Activated CD8-positive, alpha-beta memory T cell treated with anti-CD3 and anti-CD28 coated beads for 4 hours (primary cell): ENCODE data around the gene ASCL5.
A peak's percentile ranks its signal among the peaks of the same experiment; 100 is the strongest.
"Not testable (repeated sequence)": the region's sequence is repeated elsewhere in the genome, so short reads cannot be mapped to it uniquely, and the experiment has no call there.

Source experiments
- DNase-seq, 2 donors: peaks; one replicate each; pipeline ENCODE4 v3.0.0-alpha.2; 2020; ENCODE audit warnings: low read depth in 2 of 2

ASCL5 gene, protein sequence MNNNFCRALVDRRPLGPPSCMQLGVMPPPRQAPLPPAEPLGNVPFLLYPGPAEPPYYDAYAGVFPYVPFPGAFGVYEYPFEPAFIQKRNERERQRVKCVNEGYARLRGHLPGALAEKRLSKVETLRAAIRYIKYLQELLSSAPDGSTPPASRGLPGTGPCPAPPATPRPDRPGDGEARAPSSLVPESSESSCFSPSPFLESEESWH

GRCh38 chr1:201126832-201127754 is at the start of gene ASCL5:
Gene ASCL5 (minus strand): TSS chr1:201127184. CDS start chr1:201115372, 11,812 bp downstream.
- DNase-seq: no peak

DNA sequence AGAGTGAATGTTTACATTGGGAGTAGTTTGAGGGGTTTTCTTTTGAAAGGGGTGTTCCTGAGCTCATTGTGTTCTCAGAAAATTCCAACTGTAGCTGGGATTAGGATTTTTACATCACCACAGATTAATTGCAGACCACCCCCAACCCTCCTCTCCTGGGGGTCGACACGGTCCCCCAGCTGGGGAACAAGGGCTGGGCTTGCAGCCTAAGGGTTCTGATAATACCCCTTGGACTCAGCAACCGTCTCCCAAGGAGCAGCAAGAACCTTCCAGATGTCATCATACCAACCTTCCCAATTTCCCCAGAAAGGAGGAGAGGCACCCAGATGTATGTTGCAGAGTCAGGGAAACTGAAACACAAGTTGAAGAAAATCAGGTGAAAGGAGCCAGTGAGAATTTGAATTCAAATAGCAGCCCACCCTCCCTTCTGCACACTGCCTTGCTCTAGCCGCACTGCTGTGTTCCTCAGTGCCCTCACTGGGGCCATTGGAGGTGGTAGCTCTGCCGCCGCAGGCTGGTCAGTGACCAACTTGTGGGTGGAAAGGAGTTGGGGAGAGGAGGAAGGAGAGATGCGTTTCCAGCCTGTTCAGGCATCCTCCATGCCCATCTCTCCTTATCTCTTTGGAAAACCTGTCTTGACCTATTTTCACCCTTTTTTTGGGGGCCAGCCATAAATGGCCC is 49.0 kb upstream of the ASCL5 start:
- DNase-seq: no peak

DNA sequence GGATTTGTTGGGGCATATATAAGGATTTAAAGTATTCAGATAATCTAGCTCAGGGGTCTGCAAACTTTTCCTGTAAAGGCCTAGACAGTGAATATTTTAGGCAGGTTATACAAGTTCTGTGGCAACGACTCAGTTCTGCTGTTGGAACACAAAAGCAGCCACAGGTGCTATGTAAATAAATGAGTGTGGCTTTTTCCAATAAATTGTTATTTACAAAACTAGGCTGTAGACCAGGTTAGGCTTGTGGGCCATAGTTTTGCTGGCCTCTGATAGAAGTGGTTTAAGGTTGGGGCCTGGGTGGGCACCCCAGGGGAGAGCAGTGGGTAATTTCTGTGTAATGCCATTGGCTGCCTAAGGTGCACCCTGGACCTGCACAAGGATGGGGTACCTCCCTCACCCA is 46.8 kb upstream of the ASCL5 start:
- DNase-seq: no peak

- no peak for DNase-seq
These were observed 46.1 kb upstream of the ASCL5 start for GRCh38 chr1:201172999-201173610.

DNA sequence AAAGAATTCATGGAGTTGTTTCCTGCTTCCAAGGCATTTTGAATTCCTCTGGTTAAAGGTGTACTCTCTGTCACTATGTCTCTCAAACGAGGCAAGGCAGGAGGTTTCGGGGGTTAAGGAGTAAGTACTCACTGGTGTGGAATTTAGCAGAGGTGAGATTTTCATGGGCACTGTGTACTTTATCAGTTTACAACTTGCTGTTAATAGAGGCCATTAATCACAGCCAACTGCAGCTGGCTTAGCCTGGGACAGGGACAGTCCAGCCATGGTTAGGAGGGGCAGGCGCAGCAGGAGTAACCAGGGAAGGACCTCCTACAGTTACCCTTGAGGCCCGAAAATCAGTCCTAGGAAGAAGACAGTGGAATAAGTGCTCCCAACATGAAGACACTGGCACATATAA is 45.3 kb upstream of the ASCL5 start:
- DNase-seq: no peak

DNA sequence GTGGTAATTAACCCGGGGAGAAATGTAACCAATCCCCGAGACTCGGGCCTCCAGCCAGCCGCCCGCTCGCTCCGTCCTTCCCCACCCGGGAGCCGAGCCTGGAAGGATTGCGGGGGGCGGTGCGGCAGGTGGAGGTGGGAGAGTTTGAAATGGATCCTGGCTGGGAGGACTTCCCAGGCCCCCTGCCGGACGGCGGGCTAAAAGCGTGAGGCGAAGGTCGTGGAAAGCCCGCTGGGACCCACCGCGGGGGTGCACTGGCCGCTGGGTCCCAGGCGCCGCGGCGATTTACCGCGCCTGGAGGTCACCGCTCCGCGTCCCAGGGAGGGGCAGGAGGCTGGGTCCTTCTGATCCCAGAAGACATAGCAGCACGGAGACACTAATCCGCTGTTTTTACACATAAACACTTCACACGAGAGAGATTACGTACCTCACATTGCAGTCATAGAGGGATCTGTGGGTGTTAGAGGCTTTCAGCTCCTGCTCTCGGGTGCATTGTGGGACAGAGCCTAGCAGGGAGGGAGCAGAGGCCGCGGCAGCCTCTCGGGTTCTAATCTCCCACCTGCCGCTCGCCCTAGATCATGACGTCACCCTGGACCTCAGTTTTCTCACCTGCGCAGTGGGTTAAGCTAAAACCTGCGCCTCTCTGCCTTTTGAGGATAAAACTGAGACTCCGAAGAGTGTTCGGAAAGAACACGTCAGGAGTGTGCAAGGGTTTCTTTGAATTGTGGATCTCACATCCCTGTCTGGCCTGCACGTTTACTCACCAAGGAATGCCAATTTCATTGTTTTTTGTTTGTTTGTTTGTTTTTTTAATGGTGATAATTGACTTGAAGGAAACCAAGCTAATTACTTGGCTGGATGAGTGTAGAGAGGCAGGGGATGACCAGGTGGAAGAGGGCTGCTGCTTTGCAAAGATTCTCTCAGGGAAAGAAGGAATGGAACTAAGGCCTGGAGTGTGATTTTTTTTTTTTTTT is 44.4 kb upstream of the ASCL5 start:
- peak in 1 of 2 donors; percentile 9 for DNase-seq

DNA sequence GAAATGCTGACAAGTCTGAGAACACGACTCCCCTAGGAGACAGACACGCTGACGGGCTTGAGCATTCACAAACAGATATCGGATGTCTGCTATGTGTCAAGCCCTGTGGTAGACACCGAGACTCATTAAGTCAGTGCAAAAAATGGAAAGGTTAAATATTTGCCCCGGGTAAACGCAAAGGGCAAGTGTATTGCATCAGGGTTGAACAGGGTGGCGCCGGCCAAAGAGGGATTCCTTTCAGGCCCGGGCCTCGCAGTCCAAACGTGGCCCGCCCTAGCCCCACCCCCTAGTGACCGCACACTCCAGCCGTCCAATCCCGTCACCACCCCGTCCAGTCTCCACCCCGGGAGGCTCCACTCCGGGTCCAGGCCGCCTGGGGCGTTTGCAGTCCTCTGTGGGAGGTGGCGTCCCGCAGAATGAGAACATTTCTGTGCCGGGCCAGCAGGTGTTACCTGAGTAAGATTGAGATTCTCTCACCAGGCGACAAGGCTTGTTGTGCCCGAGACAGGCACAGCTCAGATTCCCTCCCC is 43.6 kb upstream of the ASCL5 start:
- DNase-seq: peak; percentile 34 to 38

DNA sequence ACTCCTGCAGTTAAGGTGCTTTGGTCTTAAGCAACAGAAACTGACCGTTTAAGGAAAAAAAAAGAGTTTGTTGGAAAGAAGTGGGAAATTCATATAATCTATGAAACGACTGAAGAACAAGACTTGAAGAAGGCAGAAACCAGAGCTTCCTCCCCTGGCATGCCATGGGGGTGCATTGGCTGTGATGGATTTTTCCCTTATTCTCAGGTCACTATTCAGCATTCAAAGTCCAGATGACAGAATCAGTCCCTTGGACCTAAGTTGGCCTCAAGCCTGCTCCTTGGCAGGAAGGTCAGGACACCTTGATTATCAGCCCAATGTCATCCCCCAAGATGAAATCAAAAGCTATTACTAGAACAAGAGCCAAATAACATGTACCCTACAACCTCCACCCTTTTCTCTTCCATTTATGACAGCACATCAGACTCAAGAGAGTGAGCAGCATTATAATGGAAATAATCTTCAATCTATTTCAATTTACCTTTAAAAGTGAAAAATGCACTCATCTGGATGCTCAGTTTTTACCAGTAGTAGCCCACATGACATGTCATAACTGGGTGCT is 43.1 kb upstream of the ASCL5 start:
- DNase-seq: no peak

GRCh38 chr1:201169203-201169602 is 42.2 kb upstream of the ASCL5 start:
- DNase-seq: no peak

DNA sequence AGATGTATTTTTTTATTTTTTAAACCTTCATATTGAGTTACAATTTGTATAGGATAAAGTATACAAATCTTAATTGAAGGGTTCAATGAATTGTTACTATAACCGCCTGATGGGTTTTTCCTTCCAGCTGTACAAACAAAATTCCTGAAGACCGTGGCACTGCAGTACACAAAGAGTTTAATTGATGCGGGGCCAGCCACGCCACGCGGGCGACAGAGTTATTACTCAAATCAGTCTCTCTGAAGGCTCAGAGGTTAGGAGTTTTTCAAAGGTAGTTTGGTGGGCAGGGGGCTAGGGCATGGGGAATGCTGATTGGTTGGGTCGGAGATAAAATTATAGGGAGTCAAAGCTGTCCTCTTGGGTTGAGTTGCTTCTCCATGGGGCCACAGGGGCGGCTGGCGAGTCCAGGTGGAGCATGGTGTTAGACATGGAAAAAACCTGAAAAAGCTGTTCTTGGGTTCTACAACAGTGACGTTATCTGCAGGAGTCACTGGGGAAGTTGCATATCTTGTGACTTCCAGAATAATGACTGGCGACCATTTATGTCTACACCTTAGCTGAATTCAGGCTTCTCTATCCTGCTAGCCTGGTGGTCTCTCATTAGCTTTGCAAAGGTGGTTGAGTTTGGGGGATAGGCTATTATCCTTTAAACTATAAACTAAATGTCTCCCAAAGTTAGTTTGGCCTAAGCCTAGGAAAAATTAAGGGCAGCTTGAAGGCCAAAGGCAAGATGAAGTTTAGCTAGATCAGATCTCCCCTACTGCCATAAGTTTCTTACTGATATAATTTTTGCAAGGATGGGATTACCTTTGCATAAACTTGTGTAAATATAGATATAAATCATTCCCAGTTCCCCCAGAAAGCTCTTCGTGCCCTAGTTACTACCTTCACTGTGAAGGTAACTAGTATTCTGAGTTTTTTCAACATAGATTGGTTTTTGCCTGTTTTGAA is 40.3 kb upstream of the ASCL5 start:
- DNase-seq: no peak

- no peak for DNase-seq
These were observed 37.7 kb upstream of the ASCL5 start for GRCh38 chr1:201164645-201165044.

DNA sequence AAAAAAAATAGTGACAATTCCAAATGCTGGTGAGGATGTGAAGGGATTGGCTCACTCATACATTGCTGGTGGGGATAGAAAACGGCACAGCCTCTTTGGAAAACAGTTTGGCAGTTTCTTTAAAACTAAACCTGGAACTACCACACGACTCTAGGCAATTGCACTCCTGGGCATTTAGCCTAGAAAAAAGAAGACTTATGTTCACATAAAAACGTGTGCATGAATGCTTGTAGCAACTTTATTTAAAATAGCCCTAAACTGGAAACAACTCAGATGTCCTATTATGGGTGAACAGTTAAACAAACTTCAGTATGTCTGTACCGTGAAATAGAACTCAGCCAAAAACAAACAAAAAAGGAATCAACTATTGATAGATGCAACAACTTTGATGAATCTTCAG is 36.7 kb upstream of the ASCL5 start:
- no peak for DNase-seq

DNA sequence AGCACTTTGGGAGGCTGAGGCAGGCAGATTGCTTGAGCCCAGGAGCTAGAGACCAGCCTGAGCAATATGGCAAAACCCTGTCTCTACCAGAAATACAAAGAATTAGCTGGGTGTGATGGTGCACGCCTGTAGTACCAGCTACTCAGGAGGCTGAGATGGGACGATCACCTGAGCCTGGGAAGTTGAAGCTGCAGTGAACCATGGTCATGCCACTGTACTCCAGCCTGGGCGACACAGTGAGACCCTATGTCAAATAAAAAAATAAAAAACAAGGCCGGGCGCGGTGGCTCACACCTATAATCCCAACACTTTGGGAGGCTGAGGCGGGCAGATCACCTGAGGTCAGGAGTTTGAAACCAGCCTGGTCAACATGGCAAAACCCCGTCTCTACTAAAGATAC is 36.1 kb upstream of the ASCL5 start:
- not testable (repeated sequence) for DNase-seq

GRCh38 chr1:201157949-201158348 is 31.0 kb upstream of the ASCL5 start:
- no peak for DNase-seq

GRCh38 chr1:201156819-201157218 is 29.8 kb upstream of the ASCL5 start:
- DNase-seq: no peak

GRCh38 chr1:201156346-201156745 is 29.4 kb upstream of the ASCL5 start:
- no peak for DNase-seq

DNA sequence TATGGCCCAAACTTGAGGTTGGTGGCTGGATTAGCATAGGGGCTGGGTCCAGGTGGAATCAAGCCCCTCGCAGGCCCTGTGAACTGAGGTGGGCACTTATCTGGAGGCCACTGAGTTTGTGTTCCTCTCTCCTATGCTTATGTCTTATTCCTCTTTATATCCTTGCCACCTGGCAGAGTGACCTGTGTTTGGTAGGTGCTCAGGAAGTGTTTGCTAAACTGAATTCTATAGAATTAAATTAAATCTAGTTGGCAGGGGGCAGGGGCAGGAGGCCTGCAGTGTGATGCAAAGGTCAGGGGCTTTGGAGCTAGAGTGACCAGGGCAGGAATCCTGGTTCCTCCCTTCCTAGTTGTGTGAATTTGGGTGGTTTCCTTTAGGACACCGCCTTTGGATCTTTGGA is 28.4 kb upstream of the ASCL5 start:
- no peak for DNase-seq

DNA sequence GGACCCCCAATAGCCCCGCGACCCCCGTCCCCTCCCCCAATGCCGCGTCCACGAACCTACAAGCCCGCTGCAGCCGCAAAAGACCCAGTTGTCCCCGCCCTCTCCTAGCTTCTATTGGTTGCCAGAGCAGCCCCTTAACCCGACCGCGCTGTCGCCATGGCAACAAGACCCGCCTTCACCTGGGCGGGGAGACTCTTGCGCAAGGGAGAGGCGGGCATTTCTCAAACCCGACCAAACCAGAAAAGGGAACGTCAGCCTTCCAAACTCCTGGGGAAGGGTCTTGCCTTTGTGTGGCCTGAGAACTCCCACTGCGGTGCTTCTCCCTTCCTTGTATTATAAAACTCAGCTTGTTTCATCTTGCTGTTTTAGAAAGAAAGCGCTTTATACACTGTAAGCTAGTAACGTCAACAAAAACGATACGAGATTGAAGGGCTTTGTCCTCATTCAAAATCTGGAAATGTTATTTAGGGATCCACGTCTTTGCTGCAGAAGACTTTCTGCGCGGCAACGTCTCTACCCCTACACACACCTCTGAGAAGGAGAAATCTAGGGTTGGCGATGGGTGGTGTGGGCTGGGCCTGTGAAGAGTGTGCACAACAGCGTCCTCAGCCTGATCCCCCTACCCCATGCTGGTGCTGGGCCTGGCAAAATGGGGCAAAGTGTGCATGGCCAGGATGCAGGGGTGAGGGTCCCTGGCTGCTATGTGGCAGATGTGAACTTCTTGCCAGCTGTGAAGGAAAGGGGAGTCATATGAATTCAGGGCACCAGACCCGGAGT is 27.6 kb upstream of the ASCL5 start, which contains the start of gene TMEM9:
TMEM9 (minus strand) TSS at position 86 of the 777 bp plus-strand sequence. CDS start 551 bp downstream, outside the sequence.
- peak; percentile 96 to 99 for DNase-seq
